ENCODE data around the gene TBX1. TPM values are rescaled to one million over a fixed set of nuclear protein-coding genes. Genes with fewer than 3 reads are reported as not detected.

The TBX1 gene
- total RNA-seq = 0.24 and 0.65 TPM in 2 replicates

GRCh38 chr22:19760058-19760950 lies at the start of gene TBX1:
Gene TBX1 (plus strand): TSS chr22:19760778. CDS start chr22:19760844, 66 bp downstream.

GRCh38 chr22:19714312-19715187 lies 46.0 kb upstream of the TBX1 start, which contains the start of gene SEPTIN5:
Gene SEPTIN5 (plus strand): TSS chr22:19714503. CDS start chr22:19714589, 86 bp downstream.

GRCh38 chr22:19723232-19723982 lies 37.2 kb upstream of the TBX1 start, which contains the start of gene GP1BB:
Gene GP1BB (plus strand): TSS chr22:19723539. CDS start chr22:19723570, 31 bp downstream.

Other genes with a start within 250 kb of the TBX1 start
- gene CLDN5, start 236.4 kb upstream of the TBX1 start, total RNA-seq = 11.2 and 15.8 TPM in 2 replicates
- gene SEPTIN5, start 46.3 kb upstream of the TBX1 start, total RNA-seq = 23.3 and 31.2 TPM in 2 replicates
- gene GP1BB, start 37.2 kb upstream of the TBX1 start, total RNA-seq = 2.3 and 7.1 TPM in 2 replicates
- 10.9 and 13.6 TPM in 2 replicates for gene GNB1L, start 94.1 kb downstream of the TBX1 start, total RNA-seq
- 11.1 and 12.2 TPM in 2 replicates for gene RTL10, start 94.1 kb downstream of the TBX1 start, total RNA-seq
- 279 and 286 TPM in 2 replicates for gene COMT, start 181.0 kb downstream of the TBX1 start, total RNA-seq
- gene TXNRD2, start 181.0 kb downstream of the TBX1 start, total RNA-seq = 14.9 and 21.2 TPM in 2 replicates